A549 (cell line): ENCODE results near the gene TFDP1. TPM values are rescaled to one million over a fixed set of nuclear protein-coding genes. Genes with fewer than 3 reads are reported as not detected.

Experiments
- ATAC-seq, 2 experiments: fragments of 200-7000 bp in 1 of 2; fragments of >200 bp in 1 of 2; cut with Nextera tagmentation in 1 of 2; cut with Tn5 transposase in 1 of 2; 3 replicates each; pipeline versions ENCODE4 v1.8.0 to v1.9.1; 2018 to 2020; ENCODE audit warnings: mild to moderate bottlenecking in 1 of 2, moderate library complexity in 1 of 2
- CTCF ChIA-PET: fragments of 300-600 bp; sonication (Branson Sonifier 250); formaldehyde crosslinking; extraction: SDS; loops from one replicate; lab custom pipeline; 2021; ENCODE audit warnings: antibody characterized with exemption, inconsistent platforms; lab: Yijun Ruan, JAX
- POLR2A ChIA-PET: fragments of 350-600 bp; formaldehyde crosslinking; extraction: SDS; loops from one replicate; lab custom pipeline; 2021; ENCODE audit warnings: antibody characterized with exemption, inconsistent platforms; lab: Yijun Ruan, JAX
- DNase-seq, 2 experiments: peaks; one replicate each; pipeline versions ENCODE4 v3.0.0 to v3.0.0-alpha.2; 2011 to 2016; ENCODE audit warnings: low read depth in 1 of 2, low spot score in 1 of 2
- FAIRE-seq: peaks from 2 replicates; lab custom pipeline; 2011; peaks lifted over from hg19 to GRCh38; lab: Jason Lieb, UNC
- H3K27ac ChIP-seq, 2 experiments: fragments of >200 bp; sonication (Bioruptor Twin); formaldehyde crosslinking; 3 replicates each; pipeline ENCODE4 v1.5.1; 2016 to 2017
- H3K4me1 ChIP-seq: fragments of >200 bp; sonication (Bioruptor Twin); formaldehyde crosslinking; 3 replicates; pipeline ENCODE4 v1.6.1; 2016
- H3K4me2 ChIP-seq: fragments of >200 bp; sonication (Bioruptor Twin); formaldehyde crosslinking; 3 replicates; pipeline ENCODE4 v1.6.1; 2016
- H3K4me3 ChIP-seq: fragments of >200 bp; sonication (Bioruptor Twin); formaldehyde crosslinking; 3 replicates; pipeline ENCODE4 v1.5.1; 2016
- H3K9me3 ChIP-seq: fragments of >200 bp; sonication (Bioruptor Twin); formaldehyde crosslinking; 3 replicates; pipeline ENCODE4 v1.6.1; 2016
- CHD2 ChIP-seq: fragments of 150-350 bp; IDR thresholded peaks from 2 replicates; pipeline ENCODE4 v1.6.1; 2014; ENCODE audit warnings: low read length; ENCODE audit not compliant: partially characterized antibody
- CHD4 ChIP-seq: fragments of 200-600 bp; sonication (generic); IDR thresholded peaks from 2 replicates; pipeline ENCODE4 v1.6.1; 2016; ENCODE audit warnings: antibody characterized with exemption, mild to moderate bottlenecking, borderline replicate concordance
- ESRRA ChIP-seq: fragments of 150-350 bp; IDR thresholded peaks from 2 replicates; pipeline ENCODE4 v1.6.1; 2014; ENCODE audit warnings: mild to moderate bottlenecking, low read length, borderline replicate concordance
- FOSB ChIP-seq: fragments of 250-450 bp; sonication (Bioruptor Pico); IDR thresholded peaks from 2 replicates; pipeline ENCODE4 v1.5.0; 2020; ENCODE audit warnings: mild to moderate bottlenecking, moderate library complexity
- FOXS1 ChIP-seq: fragments of 250-450 bp; sonication (Bioruptor Pico); IDR thresholded peaks from 2 replicates; pipeline ENCODE4 v1.5.0; 2020; ENCODE audit warnings: mild to moderate bottlenecking, moderate library complexity
- GATA3 ChIP-seq: IDR thresholded peaks from 2 replicates; pipeline ENCODE4 v1.6.1; 2012; ENCODE audit warnings: borderline replicate concordance
- HOXA7 ChIP-seq: fragments of 250-450 bp; sonication (Bioruptor Pico); IDR thresholded peaks from 2 replicates; pipeline ENCODE4 v1.5.0; 2020; ENCODE audit warnings: mild to moderate bottlenecking, moderate library complexity
- HOXB13 ChIP-seq: fragments of 250-450 bp; sonication (Bioruptor Pico); IDR thresholded peaks from 2 replicates; pipeline ENCODE4 v1.5.0; 2020; ENCODE audit warnings: low read depth, mild to moderate bottlenecking, moderate library complexity
- MAZ ChIP-seq: fragments of 150-350 bp; IDR thresholded peaks from 2 replicates; pipeline ENCODE4 v1.6.1; 2014; ENCODE audit warnings: antibody characterized with exemption, low read depth, low read length, borderline replicate concordance
- POLR2AphosphoS2 ChIP-seq: conservative IDR thresholded peaks from 2 replicates; pipeline ENCODE4 v1.6.1; 2012; ENCODE audit warnings: low read length, improper control_type of control experiment, inconsistent platforms
- RNF2 ChIP-seq: fragments of 200-600 bp; sonication (generic); IDR thresholded peaks from 2 replicates; pipeline ENCODE4 v1.6.1; 2016; ENCODE audit warnings: low read depth, mild to moderate bottlenecking, antibody characterized with exemption, moderate library complexity, borderline replicate concordance
- SMC3 ChIP-seq: fragments of >200 bp; sonication (Bioruptor Twin); formaldehyde crosslinking; IDR thresholded peaks from 3 replicates; pipeline ENCODE4 v1.6.1; 2018; ENCODE audit warnings: inconsistent platforms
- TFCP2L1 ChIP-seq: fragments of 250-450 bp; sonication (Bioruptor Pico); IDR thresholded peaks from 2 replicates; pipeline ENCODE4 v1.5.0; 2021; ENCODE audit warnings: mild to moderate bottlenecking
- TP53 ChIP-seq: fragments of 250-450 bp; sonication (Bioruptor Pico); IDR thresholded peaks from 2 replicates; pipeline ENCODE4 v1.5.0; 2021; ENCODE audit warnings: mild to moderate bottlenecking, moderate library complexity
- ZC3H11A ChIP-seq: fragments of 450-650 bp; IDR thresholded peaks from 2 replicates; pipeline ENCODE4 v1.6.1; 2014; ENCODE audit warnings: antibody characterized with exemption, mild to moderate bottlenecking
- ZNF302 ChIP-seq: fragments of 250-450 bp; sonication (Bioruptor Pico); IDR thresholded peaks from 2 replicates; pipeline ENCODE4 v1.9.0; 2021; ENCODE audit warnings: inconsistent platforms, mild to moderate bottlenecking, moderate library complexity
- WGBS: methylation state at CpG from one replicate; pipeline ENCODE4 v1.1.6; 2017; ENCODE audit errors: missing lambda C conversion rate; 5-methylcytosine and 5-hydroxymethylcytosine counted together
- polyA plus RNA-seq, 4 experiments: library from polyadenylated mRNA; depleted of rRNA in 3 of 4; stranded (reverse); fragments of >200 nt; fragmentation: RNase III in 1 of 4; extraction: RNeasy Plus Mini Kit Qiagen cat#74134 plus additional on column Dnase treatment in 1 of 4; gene quantifications; 2 replicates in 3 of 4; 3 replicates in 1 of 4; pipeline ENCODE4 v1.2.3, GENCODE V29; 2011 to 2017
- TF ChIP-seq, protein P1 (sequence below): IDR thresholded peaks from 2 replicates; pipeline ENCODE4 v1.6.1; 2012
- TF ChIP-seq, protein P2 (sequence below): fragments of >200 bp; sonication (Bioruptor Twin); formaldehyde crosslinking; IDR thresholded peaks from 3 replicates; pipeline ENCODE4 v1.5.1; 2016
- TF ChIP-seq, protein P3 (sequence below): fragments of 250-450 bp; sonication (Bioruptor Pico); IDR thresholded peaks from 2 replicates; pipeline ENCODE4 v1.5.0; 2021; ENCODE audit warnings: mild to moderate bottlenecking, moderate library complexity, borderline replicate concordance
- TF ChIP-seq, protein P4 (sequence below): fragments of >200 bp; sonication (Bioruptor Twin); formaldehyde crosslinking; IDR thresholded peaks from 2 replicates; pipeline ENCODE4 v1.6.1; 2016

The TFDP1 gene
- polyA plus RNA-seq, 2 of the 4 experiments (the other 2 are of a cell fraction) = 73.2 to 88.4 TPM

DNA sequence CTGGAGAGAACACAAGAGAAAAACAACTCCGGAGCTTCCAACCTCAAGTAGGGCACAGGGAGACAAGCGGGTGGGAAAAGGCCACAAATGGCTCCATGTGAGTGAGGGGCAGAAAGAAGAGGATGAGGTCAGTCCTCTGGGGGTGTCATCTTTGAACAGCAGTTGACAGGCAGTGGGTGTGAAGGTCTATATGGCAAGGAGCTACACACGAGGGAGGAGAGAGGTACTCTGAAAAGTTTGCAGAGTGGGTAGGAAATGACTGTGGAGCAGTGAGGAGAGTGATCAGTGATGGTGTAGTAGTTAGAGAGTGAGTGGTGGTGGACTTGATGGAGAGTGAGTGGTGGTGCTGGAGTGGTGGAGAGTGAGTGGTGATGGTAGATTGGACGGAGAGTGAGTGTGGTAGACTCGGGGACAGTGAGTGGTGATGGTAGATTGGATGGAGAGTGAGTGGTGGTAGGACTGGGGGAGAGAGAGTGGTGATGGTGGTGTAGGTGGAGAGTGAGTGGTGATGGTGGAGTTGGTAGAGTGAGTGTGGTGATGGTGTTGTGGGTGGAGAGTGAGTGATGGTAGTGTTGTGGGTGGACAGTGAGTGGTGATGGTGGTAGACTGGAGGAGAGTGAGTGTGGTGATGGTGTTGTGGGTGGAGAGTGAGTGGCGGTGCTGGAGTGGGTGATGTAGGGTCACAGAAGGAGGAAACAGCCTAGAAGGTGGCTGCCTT is 4.0 kb downstream of the TFDP1 start:
- FAIRE-seq = no peak
- ATAC-seq = no peak
- Histone ChIP-seq H3K27ac (no peak overlapping the region), H3K9me3 (no peaks in the 10 kb centered on the region), H3K4me1 (peaks cover 13% of the 10 kb centered on the region; the same call in 1 of the 3 replicates), H3K4me2 (no peak overlapping the region), H3K4me3 (no peak overlapping the region)
- WGBS = 93% methylated on average over 6 of the region's 6 CpGs
- POLR2A ChIA-PET = no interaction called here
- no peak for DNase-seq
- CTCF ChIA-PET = no interaction called here
- TF ChIP-seq, protein P1, sequence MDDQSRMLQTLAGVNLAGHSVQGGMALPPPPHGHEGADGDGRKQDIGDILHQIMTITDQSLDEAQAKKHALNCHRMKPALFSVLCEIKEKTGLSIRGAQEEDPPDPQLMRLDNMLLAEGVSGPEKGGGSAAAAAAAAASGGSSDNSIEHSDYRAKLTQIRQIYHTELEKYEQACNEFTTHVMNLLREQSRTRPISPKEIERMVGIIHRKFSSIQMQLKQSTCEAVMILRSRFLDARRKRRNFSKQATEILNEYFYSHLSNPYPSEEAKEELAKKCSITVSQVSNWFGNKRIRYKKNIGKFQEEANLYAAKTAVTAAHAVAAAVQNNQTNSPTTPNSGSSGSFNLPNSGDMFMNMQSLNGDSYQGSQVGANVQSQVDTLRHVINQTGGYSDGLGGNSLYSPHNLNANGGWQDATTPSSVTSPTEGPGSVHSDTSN = no peak
- no peak for TF ChIP-seq POLR2AphosphoS2
- TF ChIP-seq MAZ = no peak
- TF ChIP-seq SMC3 = no peak
- TF ChIP-seq ESRRA = no peak
- TF ChIP-seq ZNF302 (CRISPR knock-in tag) = no peak
- no peak for TF ChIP-seq GATA3
- TF ChIP-seq TP53 = no peak
- TF ChIP-seq HOXB13 (CRISPR knock-in tag) = no peak
- no peak for TF ChIP-seq FOSB (CRISPR knock-in tag)
- no peak for TF ChIP-seq CHD2

DNA sequence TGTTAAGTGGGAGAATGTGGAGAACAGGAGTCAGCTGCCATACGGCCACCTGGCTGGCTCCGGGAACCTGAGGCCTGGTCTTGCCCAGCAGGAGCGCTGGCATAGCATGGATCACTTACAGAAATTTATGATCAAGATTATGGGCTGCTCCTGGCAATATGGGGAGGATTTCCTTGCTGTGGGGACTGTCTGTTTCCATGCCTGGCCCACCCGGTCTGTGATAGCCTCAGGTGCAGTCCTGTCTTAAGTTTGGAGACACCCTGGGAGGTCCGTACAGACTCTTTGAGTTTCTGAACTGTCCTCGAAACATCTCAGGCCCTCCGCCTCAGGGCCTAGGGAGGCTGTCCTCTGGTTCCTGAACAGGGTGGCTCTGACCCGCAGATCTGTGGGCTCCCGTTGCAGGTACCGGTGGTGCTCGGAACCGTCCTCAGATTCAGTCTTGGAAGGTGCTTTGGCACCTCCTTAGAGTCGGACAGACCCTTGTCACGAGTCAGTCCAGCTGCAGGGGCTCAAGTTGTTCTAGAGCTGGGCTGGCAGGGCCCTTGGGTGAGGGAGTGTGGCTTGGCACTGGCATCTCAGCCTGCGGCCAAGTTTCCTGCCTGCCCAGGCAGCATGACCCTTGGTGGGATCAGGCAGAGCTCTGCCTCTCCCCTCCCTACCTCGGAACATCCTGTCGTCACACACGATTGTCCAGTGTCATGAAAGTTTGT is 4.9 kb downstream of the TFDP1 start:
- CTCF ChIA-PET = no interaction called here
- Histone ChIP-seq H3K27ac (no peak overlapping the region), H3K4me3 (no peak overlapping the region), H3K9me3 (no peaks in the 10 kb centered on the region), H3K4me2 (no peak overlapping the region), H3K4me1 (peaks cover 13% of the 10 kb centered on the region; the same call in 1 of the 3 replicates)
- ATAC-seq (no peak), DNase-seq (no peak), FAIRE-seq (no peak)
- TF ChIP-seq, protein P2, sequence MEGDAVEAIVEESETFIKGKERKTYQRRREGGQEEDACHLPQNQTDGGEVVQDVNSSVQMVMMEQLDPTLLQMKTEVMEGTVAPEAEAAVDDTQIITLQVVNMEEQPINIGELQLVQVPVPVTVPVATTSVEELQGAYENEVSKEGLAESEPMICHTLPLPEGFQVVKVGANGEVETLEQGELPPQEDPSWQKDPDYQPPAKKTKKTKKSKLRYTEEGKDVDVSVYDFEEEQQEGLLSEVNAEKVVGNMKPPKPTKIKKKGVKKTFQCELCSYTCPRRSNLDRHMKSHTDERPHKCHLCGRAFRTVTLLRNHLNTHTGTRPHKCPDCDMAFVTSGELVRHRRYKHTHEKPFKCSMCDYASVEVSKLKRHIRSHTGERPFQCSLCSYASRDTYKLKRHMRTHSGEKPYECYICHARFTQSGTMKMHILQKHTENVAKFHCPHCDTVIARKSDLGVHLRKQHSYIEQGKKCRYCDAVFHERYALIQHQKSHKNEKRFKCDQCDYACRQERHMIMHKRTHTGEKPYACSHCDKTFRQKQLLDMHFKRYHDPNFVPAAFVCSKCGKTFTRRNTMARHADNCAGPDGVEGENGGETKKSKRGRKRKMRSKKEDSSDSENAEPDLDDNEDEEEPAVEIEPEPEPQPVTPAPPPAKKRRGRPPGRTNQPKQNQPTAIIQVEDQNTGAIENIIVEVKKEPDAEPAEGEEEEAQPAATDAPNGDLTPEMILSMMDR = no peak
- TF ChIP-seq RNF2 (no peak), GATA3 (no peak), ZC3H11A (no peak), TFCP2L1 (no peak), FOXS1 (CRISPR knock-in tag) (no peak), CHD4 (no peak), HOXA7 (CRISPR knock-in tag) (no peak)
- TF ChIP-seq, protein P3, sequence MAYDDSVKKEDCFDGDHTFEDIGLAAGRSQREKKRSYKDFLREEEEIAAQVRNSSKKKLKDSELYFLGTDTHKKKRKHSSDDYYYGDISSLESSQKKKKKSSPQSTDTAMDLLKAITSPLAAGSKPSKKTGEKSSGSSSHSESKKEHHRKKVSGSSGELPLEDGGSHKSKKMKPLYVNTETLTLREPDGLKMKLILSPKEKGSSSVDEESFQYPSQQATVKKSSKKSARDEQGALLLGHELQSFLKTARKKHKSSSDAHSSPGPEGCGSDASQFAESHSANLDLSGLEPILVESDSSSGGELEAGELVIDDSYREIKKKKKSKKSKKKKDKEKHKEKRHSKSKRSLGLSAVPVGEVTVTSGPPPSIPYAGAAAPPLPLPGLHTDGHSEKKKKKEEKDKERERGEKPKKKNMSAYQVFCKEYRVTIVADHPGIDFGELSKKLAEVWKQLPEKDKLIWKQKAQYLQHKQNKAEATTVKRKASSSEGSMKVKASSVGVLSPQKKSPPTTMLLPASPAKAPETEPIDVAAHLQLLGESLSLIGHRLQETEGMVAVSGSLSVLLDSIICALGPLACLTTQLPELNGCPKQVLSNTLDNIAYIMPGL = no peak
- TF ChIP-seq, protein P4, sequence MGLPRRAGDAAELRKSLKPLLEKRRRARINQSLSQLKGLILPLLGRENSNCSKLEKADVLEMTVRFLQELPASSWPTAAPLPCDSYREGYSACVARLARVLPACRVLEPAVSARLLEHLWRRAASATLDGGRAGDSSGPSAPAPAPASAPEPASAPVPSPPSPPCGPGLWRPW = no peak
- 95% methylated on average over 17 of the region's 18 CpGs for WGBS
- POLR2A ChIA-PET = no interaction called here
